Bone marrow (tissue), 2 donors: ENCODE results near the gene POU3F2.

ENCODE experiments used
- DNase-seq, 2 donors: peaks; one replicate each; lab custom pipeline; 2025; lab: John Stamatoyannopoulos, UW

Gene POU3F2

DNA sequence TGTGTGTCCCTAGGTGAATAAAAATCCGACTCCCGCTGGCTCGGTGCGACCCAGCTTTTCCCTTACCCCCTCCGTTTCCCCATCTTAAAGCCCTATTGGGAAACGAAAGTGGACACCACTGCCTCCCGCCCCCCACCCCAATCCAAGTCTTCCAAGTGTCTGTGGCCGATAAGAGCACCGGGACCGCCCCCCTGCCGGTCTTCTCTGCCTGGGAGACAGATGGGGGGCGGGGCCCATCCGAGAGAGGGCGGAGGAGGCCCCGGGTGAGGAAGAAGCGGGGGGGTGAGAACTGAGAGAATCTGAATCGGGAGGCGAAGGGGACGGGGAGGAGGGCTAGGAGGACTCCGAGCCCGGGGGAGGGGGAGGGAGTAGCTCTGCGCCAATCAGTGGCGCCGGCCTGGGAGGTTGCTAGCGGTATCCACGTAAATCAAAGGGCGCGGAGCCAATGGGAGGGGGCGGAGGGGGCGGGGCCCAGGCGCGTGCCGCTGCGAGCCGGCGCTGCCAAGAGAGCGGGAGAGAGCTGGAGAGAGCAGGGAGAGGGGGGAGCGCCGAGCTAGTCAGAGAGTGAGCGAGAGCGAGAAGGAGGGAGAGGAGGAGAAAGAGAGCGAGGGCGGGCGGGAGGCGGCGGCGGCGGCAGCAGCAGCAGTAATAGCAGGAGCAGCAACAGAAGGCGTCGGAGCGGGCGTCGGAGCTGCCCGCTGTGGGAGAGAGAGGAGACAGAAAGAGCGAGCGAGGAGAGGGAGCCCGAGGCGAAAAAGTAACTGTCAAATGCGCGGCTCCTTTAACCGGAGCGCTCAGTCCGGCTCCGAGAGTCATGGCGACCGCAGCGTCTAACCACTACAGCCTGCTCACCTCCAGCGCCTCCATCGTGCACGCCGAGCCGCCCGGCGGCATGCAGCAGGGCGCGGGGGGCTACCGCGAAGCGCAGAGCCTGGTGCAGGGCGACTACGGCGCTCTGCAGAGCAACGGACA lies at the start of gene POU3F2:
Gene POU3F2 (plus strand): TSS at position 515 of the 972 bp plus-strand sequence. CDS start 300 bp downstream, at position 815.
- DNase-seq, result no peak

GRCh38 chr6:98787435-98787834 lies 46.9 kb upstream of the POU3F2 start:
- DNase-seq, result no peak

DNA sequence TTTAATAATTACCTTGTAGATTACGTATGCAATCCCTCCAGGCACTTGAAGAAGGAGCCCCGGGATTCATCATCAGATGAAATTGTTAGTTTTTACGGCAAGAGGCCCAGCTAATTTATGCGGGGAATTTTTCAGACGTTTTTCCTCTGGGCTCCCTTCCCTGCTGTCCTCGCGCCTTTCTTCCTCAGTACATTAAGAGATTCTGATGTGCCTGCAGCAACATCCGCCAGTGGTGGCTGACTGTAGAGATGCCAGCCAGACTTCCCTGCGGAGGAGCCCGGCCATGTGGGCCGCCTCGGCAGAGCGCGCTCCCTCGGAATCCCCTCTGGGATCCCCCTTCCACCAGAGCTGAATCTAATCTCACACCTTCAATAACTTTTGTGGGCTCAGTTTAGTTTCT lies 46.4 kb upstream of the POU3F2 start:
- DNase-seq, result no peak

DNA sequence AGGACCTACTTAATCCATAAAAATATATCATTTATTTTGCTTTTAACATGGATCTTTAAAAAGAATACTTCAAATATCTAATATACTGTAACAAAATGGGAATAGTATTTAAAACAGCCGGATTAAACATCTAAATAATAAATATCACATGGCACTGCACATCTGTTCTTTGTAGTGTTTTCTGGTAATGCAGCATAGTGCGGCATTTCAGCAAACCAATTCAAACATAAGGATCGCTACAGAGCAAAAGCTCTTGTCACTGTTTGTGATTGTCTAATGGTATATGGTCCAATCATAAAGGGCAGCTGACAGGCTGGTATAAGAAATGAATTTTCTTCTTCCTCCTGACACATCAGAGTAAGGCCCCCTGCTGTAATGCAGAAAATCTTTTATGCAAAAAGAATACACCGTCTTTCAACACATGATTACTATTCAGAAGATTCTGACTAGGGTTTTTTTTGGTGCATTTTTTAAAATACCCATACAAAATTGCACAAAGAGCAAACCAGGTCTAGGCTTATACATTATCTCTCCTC lies 40.0 kb upstream of the POU3F2 start:
- DNase-seq, result no peak

GRCh38 chr6:98797217-98797994 lies 37.0 kb upstream of the POU3F2 start:
- DNase-seq, result no peak

GRCh38 chr6:98800866-98801265 lies 33.5 kb upstream of the POU3F2 start:
- DNase-seq, result no peak

- no peak for DNase-seq
Measured at GRCh38 chr6:98808541-98809210, 25.7 kb upstream of the POU3F2 start.

DNA sequence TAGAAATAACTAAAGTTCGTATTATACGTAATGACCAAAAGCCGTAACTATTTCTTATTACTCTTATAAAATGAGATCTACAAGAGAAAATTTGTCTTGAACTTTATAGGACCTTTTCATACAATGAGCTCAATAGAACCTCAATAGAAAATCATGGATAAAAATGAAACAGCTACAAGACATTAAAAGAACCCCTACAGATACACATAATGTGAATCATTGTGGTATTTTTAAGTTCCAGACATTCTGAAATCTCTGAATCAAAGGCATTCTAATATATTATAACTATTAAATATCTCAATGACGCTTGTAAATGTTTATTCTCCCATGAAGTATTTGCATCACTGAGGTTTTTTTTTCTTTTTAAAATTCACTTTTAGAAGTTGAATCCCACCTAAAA lies 22.2 kb upstream of the POU3F2 start:
- no peak for DNase-seq

DNA sequence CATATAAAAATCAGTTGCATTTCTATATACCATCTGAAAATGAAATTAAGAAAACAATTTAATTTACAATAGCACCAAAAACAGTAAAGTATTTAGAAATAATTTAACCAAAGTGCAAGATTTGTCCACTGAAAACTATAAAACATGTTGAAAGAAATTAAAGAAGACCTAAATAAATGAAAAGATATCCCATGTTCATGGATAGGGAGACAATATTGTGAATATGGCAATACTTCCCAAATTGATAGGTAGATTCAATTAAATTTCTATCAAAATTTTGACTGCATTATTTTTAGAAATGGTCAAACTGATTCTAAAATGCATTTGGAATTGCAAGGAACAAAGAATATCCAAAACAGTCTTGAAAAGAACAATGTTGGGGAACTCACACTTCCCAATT lies 17.6 kb upstream of the POU3F2 start:
- DNase-seq, result no peak

DNA sequence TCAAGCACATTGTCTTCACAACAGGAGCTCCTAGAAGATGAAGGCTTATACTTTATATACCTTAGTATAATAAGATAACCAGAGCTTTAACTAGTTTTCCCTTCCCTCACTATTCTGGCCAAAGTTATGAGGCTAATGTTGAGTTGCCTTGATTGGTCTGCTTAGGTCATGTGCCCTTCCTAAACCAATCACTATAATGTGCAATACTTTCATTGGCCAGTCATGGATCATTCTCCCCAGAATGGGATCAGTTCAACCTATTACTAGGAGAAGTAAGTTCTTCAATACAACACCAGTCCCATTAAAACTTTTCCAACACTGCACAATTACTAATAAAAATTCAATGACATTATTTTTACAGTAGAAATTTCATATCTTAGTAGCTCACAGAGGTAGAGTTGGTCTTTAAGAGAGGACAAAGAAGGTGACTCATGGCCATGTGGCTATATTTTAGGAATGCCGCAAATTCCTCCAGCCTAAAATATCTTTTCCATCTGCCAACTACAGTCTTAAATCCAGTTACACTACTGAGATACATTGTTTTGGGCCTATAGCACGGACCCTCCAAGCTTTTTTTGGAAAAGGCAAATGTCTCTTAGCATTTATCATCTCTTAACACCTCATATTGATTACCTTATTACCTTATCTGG lies 12.5 kb upstream of the POU3F2 start:
- DNase-seq, result no peak

GRCh38 chr6:98823428-98824161 lies 10.8 kb upstream of the POU3F2 start:
- no peak for DNase-seq

DNA sequence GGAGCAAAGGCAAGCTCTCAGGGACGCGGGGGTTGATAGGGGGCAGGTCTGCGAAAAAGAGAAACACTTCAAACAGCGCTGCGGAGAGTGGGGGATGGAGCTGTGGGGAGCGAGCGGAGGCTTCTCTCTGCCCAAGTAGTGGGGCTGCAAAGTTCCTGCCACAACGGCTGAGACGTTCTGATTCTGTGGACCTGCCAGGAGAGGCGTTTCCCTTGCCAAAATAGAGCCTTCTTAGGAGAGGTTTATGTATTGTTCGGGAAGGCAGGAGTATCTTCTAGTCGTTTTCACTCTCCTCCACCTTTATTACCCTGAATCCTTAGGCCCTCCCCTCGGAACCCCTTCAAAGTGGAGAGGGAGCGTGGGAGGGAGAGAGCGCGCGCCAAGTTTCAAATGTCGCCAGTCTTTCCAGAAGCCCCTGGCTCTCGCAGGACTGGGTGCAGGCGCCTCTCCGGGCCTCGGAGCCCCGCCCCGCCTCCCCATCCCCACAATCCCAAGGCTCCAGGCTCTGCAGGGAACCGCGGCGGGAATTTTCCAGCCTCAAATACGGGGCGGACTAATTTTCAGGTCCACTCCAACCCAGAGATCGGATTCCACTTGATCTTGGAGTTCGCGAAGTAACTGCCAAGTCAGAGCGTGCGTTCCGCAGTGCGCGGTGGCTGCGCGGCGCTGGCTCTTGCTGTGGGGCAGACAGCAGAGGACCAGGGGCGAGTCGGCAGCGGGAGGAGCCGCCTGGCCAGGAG lies 10.0 kb upstream of the POU3F2 start:
- no peak for DNase-seq

DNA sequence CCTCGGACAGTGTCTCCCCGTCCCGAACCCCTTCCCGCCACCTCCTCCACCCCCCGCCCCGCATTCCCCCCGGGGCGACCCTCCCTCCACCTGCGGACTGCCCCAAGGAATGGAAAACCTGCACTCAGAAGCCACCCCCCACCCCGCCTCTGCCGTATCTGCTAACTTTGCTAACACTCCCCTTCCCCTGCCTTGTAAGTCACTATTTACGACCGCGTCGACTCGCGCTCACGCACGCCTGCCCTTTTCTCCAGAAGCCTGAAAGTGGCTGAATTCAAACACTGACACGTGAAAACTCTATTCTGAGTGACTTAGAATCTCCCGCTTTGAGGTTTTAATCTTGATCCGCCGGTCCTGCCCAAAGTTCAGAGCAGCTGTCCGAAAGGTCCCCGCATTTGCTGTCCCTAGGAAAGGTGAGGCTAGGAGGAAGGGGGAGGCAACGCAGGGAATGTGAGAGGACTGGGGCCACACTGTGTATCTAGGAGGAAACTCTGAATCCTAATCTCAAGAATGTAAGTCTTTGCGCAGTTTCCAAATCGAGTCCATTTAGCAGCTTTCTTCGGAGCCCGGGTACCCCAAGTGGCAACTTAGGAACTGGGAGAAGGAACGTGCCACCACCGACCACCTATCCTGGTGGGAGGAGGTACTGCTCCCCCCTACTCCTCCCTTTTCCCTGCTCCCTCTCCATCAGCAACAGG lies 9.3 kb upstream of the POU3F2 start:
- DNase-seq, result no peak

- DNase-seq, result no peak
Measured at GRCh38 chr6:98825600-98826230, 8.7 kb upstream of the POU3F2 start.

- DNase-seq, result no peak
Measured at GRCh38 chr6:98827295-98828159, 6.8 kb upstream of the POU3F2 start.

DNA sequence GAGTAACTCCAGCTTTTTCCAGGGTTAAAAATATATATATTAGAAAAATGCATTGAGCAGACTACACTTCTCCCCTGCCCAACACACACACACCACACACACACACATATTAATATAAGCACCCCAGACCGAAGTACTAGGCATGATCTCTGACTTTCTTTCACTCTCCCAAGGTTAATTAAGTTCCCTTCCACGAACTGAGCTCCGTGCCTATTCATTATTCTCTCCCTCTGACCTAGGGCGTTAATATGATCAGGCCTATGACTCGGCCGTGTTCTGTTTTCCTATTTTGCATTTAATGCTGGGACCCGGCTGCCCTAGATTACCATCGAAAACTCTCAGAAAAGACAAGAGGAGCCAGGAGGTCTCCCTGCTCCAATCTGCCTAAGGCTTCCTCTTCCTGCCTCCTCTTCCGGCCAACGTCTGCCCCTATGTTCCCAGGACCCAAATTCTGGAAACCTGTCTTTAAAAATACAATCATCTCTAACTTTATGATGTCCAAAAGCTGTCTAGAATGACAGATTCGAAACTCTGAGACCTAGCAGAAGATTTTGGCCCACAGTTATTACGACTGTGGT lies 6.1 kb upstream of the POU3F2 start:
- DNase-seq, result no peak

DNA sequence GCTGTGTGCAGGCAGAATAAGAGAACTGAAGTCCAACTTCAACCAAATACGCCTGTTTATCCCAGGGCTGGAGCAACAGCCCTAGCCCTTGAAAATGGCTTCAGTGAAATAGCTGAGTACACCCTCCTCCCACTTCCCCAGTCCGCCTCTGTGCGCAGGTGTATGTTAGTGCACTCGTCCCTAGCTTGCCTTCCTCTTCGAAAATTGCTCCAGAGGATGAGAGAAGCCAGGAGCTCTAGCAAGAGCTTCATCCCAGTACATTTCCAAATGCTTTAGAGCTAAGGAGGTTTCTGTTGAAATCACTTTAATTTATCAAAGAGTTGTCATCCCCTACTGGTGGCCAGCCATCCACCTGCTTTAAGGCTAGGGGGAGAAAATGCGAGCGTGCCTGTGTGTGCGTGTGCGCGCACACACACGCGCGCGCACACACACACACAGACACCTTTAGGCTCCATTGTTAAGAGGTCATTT lies 5.4 kb upstream of the POU3F2 start:
- DNase-seq, result no peak

- DNase-seq, result no peak
Measured at GRCh38 chr6:98830146-98830545, 4.2 kb upstream of the POU3F2 start.
